ENCODE data around the gene ERICH6.

The ERICH6 gene

GRCh38 chr3:150736903-150737832 is 33.4 kb upstream of the ERICH6 start:
- no peak for DNase-seq (ENCODE audit: low read depth)

DNA sequence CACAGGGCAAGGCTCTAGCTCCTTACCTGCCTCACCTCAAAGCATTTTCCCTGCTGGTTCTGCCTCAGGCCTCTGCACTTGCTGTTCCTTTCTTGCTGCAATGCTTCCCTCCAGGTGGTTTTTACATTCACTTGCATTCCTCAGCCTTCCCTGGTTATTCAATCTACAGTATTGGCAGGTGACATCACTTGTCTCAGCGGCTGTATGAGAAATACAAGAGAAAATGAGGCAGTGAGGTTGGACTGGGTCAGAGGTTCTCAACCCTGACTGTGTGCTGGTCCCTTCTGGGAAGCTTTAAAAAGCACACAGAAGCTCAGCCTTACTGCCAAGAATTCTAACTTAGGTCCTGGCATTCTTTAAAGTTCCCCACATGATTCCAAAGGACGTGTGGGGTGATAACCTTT is 32.6 kb upstream of the ERICH6 start:
- DNase-seq (ENCODE audit: low read depth): no peak

- no peak for DNase-seq (ENCODE audit: low read depth)
Measured at GRCh38 chr3:150734795-150735119, 31.0 kb upstream of the ERICH6 start.

DNA sequence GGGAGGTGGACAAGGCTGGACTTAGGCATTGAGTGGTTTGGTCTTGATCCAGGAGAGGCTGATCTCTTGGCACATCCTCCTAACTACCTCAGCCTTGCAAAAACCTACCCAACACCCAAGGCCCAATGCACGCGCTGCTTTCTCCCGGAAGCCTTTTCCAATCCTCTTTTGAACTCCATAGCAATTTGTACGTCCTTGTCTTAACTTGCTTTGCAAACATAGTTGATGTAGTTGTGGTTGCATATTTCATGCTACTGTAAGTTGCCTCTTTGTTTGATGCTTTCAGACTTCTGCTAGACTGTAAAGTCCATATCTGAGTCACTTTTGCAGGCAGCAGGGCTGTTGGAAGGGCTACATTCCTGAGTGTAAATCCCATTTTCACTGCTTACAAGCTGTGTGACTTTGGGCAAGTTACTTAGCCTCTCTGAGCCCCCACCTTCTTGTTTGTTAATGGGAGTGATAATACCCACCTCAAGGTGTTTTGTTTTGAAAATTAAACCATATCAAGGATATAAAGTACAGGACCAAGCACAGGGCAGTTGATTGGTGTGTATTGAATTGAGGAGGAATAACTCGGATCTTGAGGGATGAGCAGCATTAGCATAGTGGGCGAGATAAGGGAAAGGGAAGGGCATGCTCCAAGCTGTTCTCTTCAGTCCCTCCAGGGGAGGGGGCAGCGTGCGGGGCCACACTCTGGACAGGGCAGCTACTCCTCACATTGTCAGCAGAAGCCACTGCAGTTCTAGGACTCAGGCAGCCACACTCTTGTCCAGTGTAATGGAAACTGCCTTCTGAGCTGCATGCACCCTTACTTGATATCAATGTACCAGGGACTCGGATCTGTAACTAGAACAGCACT is 30.4 kb upstream of the ERICH6 start:
- DNase-seq (ENCODE audit: low read depth): no peak

- no peak for DNase-seq (ENCODE audit: low read depth)
Measured at GRCh38 chr3:150733373-150733935, 29.7 kb upstream of the ERICH6 start.

- no peak for DNase-seq (ENCODE audit: low read depth)
Measured at GRCh38 chr3:150729682-150730360, 26.1 kb upstream of the ERICH6 start.

DNA sequence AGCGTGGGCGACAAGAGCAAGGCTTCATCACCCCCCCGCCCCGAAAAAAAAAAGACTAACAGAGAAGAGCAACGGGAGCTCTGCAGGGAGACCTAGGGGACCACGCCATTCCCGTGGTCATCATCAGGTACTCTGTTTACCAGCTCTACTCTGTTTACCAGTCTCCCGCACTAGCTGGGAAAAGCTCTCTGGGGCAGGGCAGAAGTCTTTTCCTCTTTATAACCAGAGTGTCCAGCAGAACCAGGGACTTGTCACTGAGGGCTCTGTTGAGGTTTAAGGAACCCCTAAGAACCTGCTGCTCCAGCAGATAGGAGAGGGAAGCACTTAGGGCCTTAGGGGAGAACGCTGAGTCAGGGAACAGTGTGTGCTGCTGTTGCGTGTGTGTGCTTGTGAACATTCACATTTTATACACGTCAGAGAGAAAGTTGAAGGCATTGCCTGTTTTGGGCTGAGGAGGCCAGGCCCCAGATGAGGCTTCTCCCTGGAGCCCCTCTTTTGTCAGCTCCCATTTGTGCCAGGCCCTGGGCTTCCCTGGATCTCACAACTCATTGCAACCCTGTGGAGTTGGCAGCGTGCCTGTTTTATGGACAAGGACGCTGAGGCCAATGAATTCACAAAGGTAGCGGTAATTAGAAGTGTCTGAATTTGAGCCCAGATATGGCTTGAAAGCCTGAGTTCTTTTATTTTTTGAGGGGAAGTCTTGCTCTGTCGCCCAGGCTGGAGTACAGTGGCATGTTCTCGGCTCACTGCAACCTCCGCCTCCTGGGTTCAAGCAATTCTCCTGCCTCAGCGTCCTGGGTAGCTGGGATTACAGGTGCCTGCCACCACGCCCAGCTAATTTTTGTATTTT is 24.2 kb upstream of the ERICH6 start:
- DNase-seq (ENCODE audit: low read depth): no peak

GRCh38 chr3:150725548-150725947 is 21.8 kb upstream of the ERICH6 start:
- no peak for DNase-seq (ENCODE audit: low read depth)

- no peak for DNase-seq (ENCODE audit: low read depth)
Measured at GRCh38 chr3:150723946-150724345, 20.2 kb upstream of the ERICH6 start.

DNA sequence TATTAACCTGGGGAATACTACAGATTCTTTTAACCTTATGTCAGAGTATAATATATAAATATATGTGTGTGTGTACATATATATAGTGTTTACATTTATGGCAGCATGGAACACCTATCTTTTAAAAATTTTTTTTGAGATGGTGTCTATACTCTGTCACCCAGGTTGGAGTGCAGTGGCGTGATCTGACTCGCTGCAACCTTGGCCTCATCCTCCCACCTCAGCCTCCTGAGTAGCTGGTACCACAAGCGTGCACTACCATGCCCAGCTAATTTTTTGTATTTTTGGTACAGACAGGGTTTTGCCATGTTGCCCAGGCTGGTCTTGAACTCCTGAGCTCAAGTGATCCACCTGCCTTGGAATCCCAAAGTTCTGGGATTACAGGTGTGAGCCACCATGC is 18.5 kb upstream of the ERICH6 start:
- no peak for DNase-seq (ENCODE audit: low read depth)

GRCh38 chr3:150721285-150722130 is 17.8 kb upstream of the ERICH6 start:
- no peak for DNase-seq (ENCODE audit: low read depth)

DNA sequence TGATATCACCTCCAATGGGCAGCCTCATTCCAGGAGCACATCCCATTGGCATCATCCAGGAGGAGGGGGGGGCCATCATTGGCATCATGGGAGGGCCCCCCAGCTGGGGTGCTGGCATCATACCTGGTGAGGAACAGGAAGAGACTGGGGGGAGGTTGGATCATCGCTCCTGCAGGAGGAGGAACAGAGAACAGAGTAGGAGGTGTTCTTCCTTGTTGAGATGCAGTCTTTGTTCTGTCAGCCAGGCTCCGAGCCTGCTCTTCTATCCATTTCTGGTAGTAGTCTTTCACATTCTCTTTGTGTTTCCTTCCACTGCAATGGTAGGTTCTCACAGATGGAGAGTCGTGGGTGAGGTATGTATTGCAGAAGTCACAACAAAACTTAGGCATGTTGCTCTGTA is 16.7 kb upstream of the ERICH6 start:
- DNase-seq (ENCODE audit: low read depth): no peak

DNA sequence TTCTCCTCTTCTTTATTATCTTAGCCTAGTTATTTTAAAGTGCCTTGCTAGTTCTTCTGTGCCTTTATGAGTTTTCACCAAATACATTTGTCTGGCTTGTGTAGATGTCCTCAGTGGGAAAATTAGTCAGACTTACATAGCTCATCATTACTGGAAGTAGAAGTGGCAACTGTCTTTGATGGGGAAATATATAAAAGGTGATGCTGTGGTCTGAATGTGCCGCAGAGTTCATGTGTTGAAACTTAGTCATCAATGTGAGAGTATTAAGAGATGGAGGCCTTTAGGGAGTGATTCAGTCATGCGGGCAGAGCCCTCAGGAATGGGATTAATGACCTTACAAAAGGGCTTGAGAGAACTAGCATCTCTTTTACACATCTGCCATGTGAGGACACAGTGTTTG is 6.4 kb upstream of the ERICH6 start:
- DNase-seq (ENCODE audit: low read depth): no peak

DNA sequence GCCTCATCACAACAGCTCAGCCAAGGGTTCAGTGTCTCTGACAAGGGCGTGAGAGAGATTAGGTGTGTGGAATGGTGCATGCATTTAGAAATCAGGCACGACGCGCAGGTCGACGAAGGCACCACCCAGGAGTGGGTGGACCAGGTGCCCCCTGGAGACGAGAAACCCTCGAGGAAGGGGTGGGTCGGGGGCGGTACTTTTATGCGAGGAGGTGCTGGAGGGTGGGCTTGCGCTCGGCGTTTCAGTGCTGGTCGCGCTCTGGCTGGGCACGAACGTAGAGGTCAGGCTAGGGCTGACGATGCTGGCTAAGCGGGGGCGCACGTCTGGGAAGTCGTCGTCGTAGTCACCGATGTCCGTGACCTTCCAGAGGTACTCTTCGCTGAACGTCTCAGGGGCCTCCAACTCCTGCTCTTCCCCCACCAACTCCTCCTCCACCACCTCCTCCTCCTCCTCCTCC is 393 bp downstream of the ERICH6 start:
- DNase-seq (ENCODE audit: low read depth): peak; percentile 24

GRCh38 chr3:150699068-150699639 is 4.6 kb downstream of the ERICH6 start:
- no peak for DNase-seq (ENCODE audit: low read depth)

DNA sequence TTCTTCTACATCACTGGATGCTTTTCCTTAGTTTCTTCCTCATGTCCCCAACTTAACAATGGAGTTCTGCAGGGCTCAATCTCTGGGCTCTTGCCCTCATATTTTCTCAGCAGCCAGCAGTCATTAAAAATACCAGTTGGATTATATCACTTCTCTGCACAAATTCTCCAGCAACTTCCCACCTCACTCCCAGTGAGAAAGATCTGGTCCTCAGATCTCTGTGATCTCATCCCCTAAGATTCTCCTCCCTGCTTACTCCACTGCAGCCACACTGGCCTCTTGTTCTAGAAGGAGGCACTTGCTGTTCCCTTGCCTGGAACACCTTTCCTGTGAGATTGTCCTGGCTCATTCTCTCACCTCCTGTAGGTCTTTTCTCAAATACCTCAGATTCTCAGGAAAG is 6.1 kb downstream of the ERICH6 start:
- no peak for DNase-seq (ENCODE audit: low read depth)

DNA sequence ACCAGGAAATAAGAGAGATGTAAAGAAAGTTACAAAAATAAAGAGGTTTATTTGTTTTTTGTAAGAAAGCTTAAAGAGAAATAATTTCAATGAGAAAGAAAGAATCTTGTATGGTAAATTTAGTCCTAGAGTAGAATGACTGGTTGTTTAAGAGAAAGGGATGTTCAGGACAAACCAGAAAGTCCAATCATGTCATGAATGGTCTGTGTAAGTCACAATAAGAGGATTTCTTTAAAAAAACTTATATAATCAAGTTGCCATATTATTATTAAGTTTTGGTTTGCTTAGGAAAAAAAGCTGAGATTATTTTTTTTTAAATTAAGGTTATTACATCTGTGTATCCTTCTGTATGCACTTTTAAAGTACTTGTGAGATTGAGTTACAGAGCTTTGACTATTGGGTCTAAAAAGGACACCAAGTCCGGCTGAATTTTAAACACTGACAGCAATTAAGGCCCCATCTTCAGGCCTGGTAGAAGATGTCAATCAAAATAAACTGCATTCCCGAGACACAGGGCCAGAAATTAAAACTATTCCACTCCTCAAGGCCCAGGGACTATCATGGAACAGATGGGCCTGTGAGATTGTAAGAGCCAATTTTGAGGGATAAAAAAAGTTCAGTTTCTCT is 12.2 kb downstream of the ERICH6 start:
- no peak for DNase-seq (ENCODE audit: low read depth)

GRCh38 chr3:150687613-150688012 is 16.1 kb downstream of the ERICH6 start:
- DNase-seq (ENCODE audit: low read depth): no peak

- DNase-seq (ENCODE audit: low read depth): no peak
Measured at GRCh38 chr3:150682824-150683223, 20.9 kb downstream of the ERICH6 start.

All from activated gamma-delta T cell treated with anti-CD3 and anti-CD28 coated beads, Interleukin-2, amount 50 U/mL, for 16 hours (primary cell).